ENCODE results near the gene COPS7A. TPM values are rescaled to one million over a fixed set of nuclear protein-coding genes. Genes with fewer than 3 reads are reported as not detected.

Gene COPS7A
- total RNA-seq, 1 donor from 2014 or later = 59.3 TPM

- H3K27me3 Mint-ChIP-seq (ENCODE audit: low read depth) = no peaks in the 10 kb centered on the region
- DNase-seq (ENCODE audit: low spot score) = no peak
- H3K4me1 Mint-ChIP-seq (ENCODE audit: low read depth) = peaks cover 13% of the 10 kb centered on the region
- H3K9me3 Mint-ChIP-seq (ENCODE audit: low read depth) = no peaks in the 10 kb centered on the region
- no peak overlapping the region for H3K27ac Mint-ChIP-seq (ENCODE audit: unreplicated experiment)
- no peak for TF ChIP-seq CTCF (IDR thresholded peaks at IDR 0.05)
- H3K4me3 Mint-ChIP-seq (ENCODE audit: unreplicated experiment) = no peak overlapping the region
- H3K36me3 Mint-ChIP-seq (ENCODE audit: low read depth) = peaks cover 3% of the 10 kb centered on the region
These were observed 28.4 kb upstream of the COPS7A start for GRCh38 chr12:6695313-6696045.

GRCh38 chr12:6696690-6697583 is 26.9 kb upstream of the COPS7A start:
- H3K9me3 Mint-ChIP-seq (ENCODE audit: low read depth) = no peaks in the 10 kb centered on the region
- H3K4me1 Mint-ChIP-seq (ENCODE audit: low read depth) = peaks cover 24% of the 10 kb centered on the region
- H3K27ac Mint-ChIP-seq (ENCODE audit: unreplicated experiment) = no peak overlapping the region
- TF ChIP-seq CTCF (IDR thresholded peaks at IDR 0.05) = no peak
- DNase-seq (ENCODE audit: low spot score) = no peak
- no peak overlapping the region for H3K4me3 Mint-ChIP-seq (ENCODE audit: unreplicated experiment)
- peaks cover 3% of the 10 kb centered on the region for H3K36me3 Mint-ChIP-seq (ENCODE audit: low read depth)
- H3K27me3 Mint-ChIP-seq (ENCODE audit: low read depth) = peaks cover 6% of the 10 kb centered on the region

- no peak overlapping the region for H3K4me3 Mint-ChIP-seq (ENCODE audit: unreplicated experiment)
- H3K27me3 Mint-ChIP-seq (ENCODE audit: low read depth) = peaks cover 9% of the 10 kb centered on the region
- DNase-seq (ENCODE audit: low spot score) = no peak
These were observed 26.1 kb upstream of the COPS7A start for GRCh38 chr12:6697584-6698351.

GRCh38 chr12:6698352-6699046 is 25.3 kb upstream of the COPS7A start:
- Mint-ChIP-seq H3K36me3 (ENCODE audit: low read depth) (peaks cover 3% of the 10 kb centered on the region), H3K27ac (ENCODE audit: unreplicated experiment) (no peak overlapping the region), H3K9me3 (ENCODE audit: low read depth) (no peaks in the 10 kb centered on the region), H3K27me3 (ENCODE audit: low read depth) (peaks cover 15% of the 10 kb centered on the region), H3K4me3 (ENCODE audit: unreplicated experiment) (no peak overlapping the region), H3K4me1 (ENCODE audit: low read depth) (peaks cover 24% of the 10 kb centered on the region)
- DNase-seq (ENCODE audit: low spot score) = no peak
- TF ChIP-seq CTCF (IDR thresholded peaks at IDR 0.05) = no peak

More at GRCh38 chr12:6697584-6698351, 26.1 kb upstream of the COPS7A start:
- peaks cover 24% of the 10 kb centered on the region for H3K4me1 Mint-ChIP-seq (ENCODE audit: low read depth)
- H3K36me3 Mint-ChIP-seq (ENCODE audit: low read depth) = peaks cover 3% of the 10 kb centered on the region
- no peaks in the 10 kb centered on the region for H3K9me3 Mint-ChIP-seq (ENCODE audit: low read depth)
- TF ChIP-seq CTCF (IDR thresholded peaks at IDR 0.05) = peak; percentile 78
- H3K27ac Mint-ChIP-seq (ENCODE audit: unreplicated experiment) = no peak overlapping the region

All from chondrocyte (in vitro differentiated cells).